Measurements from ENCODE around the gene ZSWIM3.

DNA sequence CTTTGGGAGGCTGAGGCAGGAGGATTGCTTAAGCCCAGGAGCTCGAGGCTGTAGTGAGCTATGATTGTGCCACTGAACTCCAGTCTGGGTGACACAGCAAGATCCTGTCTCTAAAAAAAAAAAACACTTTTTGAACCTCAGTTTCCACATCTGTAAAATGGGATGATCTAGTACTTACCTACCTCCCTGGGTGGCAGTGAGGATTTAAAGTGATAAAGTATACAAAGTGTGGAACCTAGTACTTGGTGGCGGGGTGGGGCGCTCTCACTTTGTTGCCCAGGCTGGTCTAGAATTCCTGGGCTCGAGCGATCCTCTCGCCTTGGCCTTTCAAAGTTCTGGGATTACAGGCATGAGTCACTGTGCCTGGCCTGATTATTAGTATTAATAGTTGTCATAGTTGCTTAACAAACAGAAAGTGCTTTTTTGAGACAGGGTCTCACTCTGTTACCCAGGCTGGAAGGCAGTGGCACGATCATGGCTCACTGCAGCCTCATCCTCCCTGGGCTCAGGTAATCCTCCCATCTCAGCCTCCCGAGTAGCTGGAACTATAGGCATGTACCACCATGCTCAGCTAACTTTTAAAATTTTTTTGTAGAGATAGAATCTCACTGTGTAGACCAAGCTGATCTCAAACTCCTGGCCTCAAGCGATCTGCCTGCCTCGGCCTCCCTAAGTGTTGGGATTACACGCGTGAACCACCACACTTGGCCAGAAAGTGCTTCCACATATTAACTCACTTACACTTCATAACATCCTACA is 61.5 kb downstream of the ZSWIM3 start:
- no peak for TF ChIP-seq POLR2A (IDR thresholded peaks at IDR 0.05)
- TF ChIP-seq, protein P1, sequence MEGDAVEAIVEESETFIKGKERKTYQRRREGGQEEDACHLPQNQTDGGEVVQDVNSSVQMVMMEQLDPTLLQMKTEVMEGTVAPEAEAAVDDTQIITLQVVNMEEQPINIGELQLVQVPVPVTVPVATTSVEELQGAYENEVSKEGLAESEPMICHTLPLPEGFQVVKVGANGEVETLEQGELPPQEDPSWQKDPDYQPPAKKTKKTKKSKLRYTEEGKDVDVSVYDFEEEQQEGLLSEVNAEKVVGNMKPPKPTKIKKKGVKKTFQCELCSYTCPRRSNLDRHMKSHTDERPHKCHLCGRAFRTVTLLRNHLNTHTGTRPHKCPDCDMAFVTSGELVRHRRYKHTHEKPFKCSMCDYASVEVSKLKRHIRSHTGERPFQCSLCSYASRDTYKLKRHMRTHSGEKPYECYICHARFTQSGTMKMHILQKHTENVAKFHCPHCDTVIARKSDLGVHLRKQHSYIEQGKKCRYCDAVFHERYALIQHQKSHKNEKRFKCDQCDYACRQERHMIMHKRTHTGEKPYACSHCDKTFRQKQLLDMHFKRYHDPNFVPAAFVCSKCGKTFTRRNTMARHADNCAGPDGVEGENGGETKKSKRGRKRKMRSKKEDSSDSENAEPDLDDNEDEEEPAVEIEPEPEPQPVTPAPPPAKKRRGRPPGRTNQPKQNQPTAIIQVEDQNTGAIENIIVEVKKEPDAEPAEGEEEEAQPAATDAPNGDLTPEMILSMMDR (IDR thresholded peaks at IDR 0.05), result no peak
